CD4-positive, alpha-beta T cell treated with Interleukin-4 for 1 hour (primary cell): Measurements from ENCODE around the gene DCUN1D4.
"Not testable (repeated sequence)": the region's sequence is repeated elsewhere in the genome, so short reads cannot be mapped to it uniquely, and the experiment has no call there.

Experiments
- DNase-seq, 2 donors: peaks; one replicate each; pipeline ENCODE4 v3.0.0-alpha.2; 2020 to 2022

The DCUN1D4 gene

GRCh38 chr4:51895816-51896408, 53.0 kb downstream of the DCUN1D4 start:
- peak; percentile 52 to 62 for DNase-seq

- no peak for DNase-seq
Observed at GRCh38 chr4:51901363-51901762, 58.4 kb downstream of the DCUN1D4 start.

GRCh38 chr4:51906167-51906958, 63.4 kb downstream of the DCUN1D4 start:
- DNase-seq: peak in 1 of 2 donors; percentile 44

- DNase-seq: no peak
Observed at GRCh38 chr4:51907006-51907669, 64.2 kb downstream of the DCUN1D4 start.

- no peak for DNase-seq
Observed at GRCh38 chr4:51909236-51909703, 66.3 kb downstream of the DCUN1D4 start.

GRCh38 chr4:51918251-51918650, 75.3 kb downstream of the DCUN1D4 start:
- DNase-seq: no peak

- DNase-seq: no peak
Observed at GRCh38 chr4:51923343-51923742, 80.4 kb downstream of the DCUN1D4 start.

- DNase-seq: no peak
Observed at GRCh38 chr4:51925307-51925706, 82.4 kb downstream of the DCUN1D4 start.

GRCh38 chr4:51930557-51930956, 87.6 kb downstream of the DCUN1D4 start:
- DNase-seq: no peak

- no peak for DNase-seq
Observed at GRCh38 chr4:51931461-51931860, 88.5 kb downstream of the DCUN1D4 start.

GRCh38 chr4:51932261-51932660, 89.3 kb downstream of the DCUN1D4 start:
- DNase-seq: no peak

GRCh38 chr4:51932684-51933083, 89.7 kb downstream of the DCUN1D4 start:
- no peak for DNase-seq

- DNase-seq: not testable (repeated sequence)
Observed at GRCh38 chr4:51940460-51940859, 97.5 kb downstream of the DCUN1D4 start.

- DNase-seq: no peak
Observed at GRCh38 chr4:51942108-51942832, 99.3 kb downstream of the DCUN1D4 start.

GRCh38 chr4:51942833-51943215, 99.9 kb downstream of the DCUN1D4 start:
- DNase-seq: no peak

- DNase-seq: no peak
Observed at GRCh38 chr4:51943221-51943620, 100.3 kb downstream of the DCUN1D4 start.

- DNase-seq: no peak
Observed at GRCh38 chr4:51958199-51958968, 115.4 kb downstream of the DCUN1D4 start.

- no peak for DNase-seq
Observed at GRCh38 chr4:51960486-51960885, 117.5 kb downstream of the DCUN1D4 start.

GRCh38 chr4:51963841-51964517, 121.0 kb downstream of the DCUN1D4 start:
- DNase-seq: no peak

- no peak for DNase-seq
Observed at GRCh38 chr4:51965862-51966261, 122.9 kb downstream of the DCUN1D4 start.
